HepG2 (cell line): ENCODE measurements around the gene MTCL1. TPM values are rescaled to one million over a fixed set of nuclear protein-coding genes. Genes with fewer than 3 reads are reported as not detected.

ENCODE experiments used
- ATAC-seq: fragments of 200-7000 bp; cut with Tn5 transposase; 3 replicates; pipeline ENCODE4 v1.9.1; 2020; ENCODE audit warnings: mild to moderate bottlenecking, moderate library complexity
- BruUV-seq: library from RNA; stranded (reverse); fragments of 400-500 nt; replicated peaks from 2 replicates; lab custom pipeline; 2021; lab: Mats Ljungman, UMichigan
- CTCF ChIA-PET: fragments of 300-600 bp; formaldehyde crosslinking; extraction: SDS; loops from one replicate; lab custom pipeline; 2021; ENCODE audit warnings: low total read pairs, inconsistent platforms, low intra/inter-chr PET ratio; lab: Yijun Ruan, JAX
- POLR2A ChIA-PET: fragments of 350-600 bp; sonication (Branson Sonifier 250); formaldehyde crosslinking; loops from one replicate; lab custom pipeline; 2020; ENCODE audit warnings: antibody characterized with exemption, inconsistent platforms; lab: Yijun Ruan, JAX
- DNase-seq: peaks from one replicate; pipeline ENCODE4 v3.0.0-alpha.2; 2015; ENCODE audit warnings: low spot score
- FAIRE-seq: peaks from 3 replicates; lab custom pipeline; 2011; peaks lifted over from hg19 to GRCh38; lab: Jason Lieb, UNC
- H2AFZ ChIP-seq: one replicate; pipeline ENCODE4 v1.6.1; 2011; ENCODE audit warnings: low read length, inconsistent platforms
- H3K27ac ChIP-seq: fragments of 300-600 bp; 3 replicates; pipeline ENCODE4 v1.8.0; 2011; ENCODE audit warnings: mixed run types, mild to moderate bottlenecking, mixed read lengths, low read length, inconsistent platforms; ENCODE audit not compliant: insufficient read depth; ENCODE audit errors: extremely low read length
- H3K27me3 ChIP-seq, 2 experiments: fragments of 200-600 bp in 1 of 2; 2 replicates in 1 of 2; 3 replicates in 1 of 2; pipeline versions ENCODE4 v1.6.0 to v1.8.0; 2011; ENCODE audit warnings: low read length in 2 of 2, mild to moderate bottlenecking in 2 of 2, moderate library complexity in 2 of 2, inconsistent platforms in 1 of 2; ENCODE audit not compliant: insufficient read depth in 2 of 2, control insufficient read depth in 1 of 2
- H3K36me3 ChIP-seq, 2 experiments: fragments of 200-600 bp in 1 of 2; replicated peaks in 1 of 2; 2 replicates in 1 of 2; 3 replicates in 1 of 2; pipeline versions ENCODE4 v1.5.1 to v1.8.0; 2011; ENCODE audit warnings: low read length in 2 of 2, inconsistent platforms in 1 of 2; ENCODE audit not compliant: insufficient read depth in 2 of 2, control insufficient read depth in 1 of 2
- H3K4me1 ChIP-seq: 2 replicates; pipeline ENCODE4 v1.5.1; 2012; ENCODE audit warnings: low read length, inconsistent platforms; ENCODE audit not compliant: insufficient read depth
- H3K4me2 ChIP-seq: 2 replicates; pipeline ENCODE4 v1.6.0; 2011; ENCODE audit warnings: low read depth, low read length, inconsistent platforms
- H3K4me3 ChIP-seq, 3 experiments: fragments of 200-600 bp in 1 of 3; sonication (generic), shearing (Covaris generic) in 1 of 3; replicated peaks in 1 of 3; 2 replicates each; pipeline ENCODE4 v1.5.1; 2011 to 2016; ENCODE audit warnings: low read length in 3 of 3, inconsistent platforms in 2 of 3, low read depth in 2 of 3, mild to moderate bottlenecking in 2 of 3, control low read depth in 1 of 3, mixed read lengths in 1 of 3; ENCODE audit not compliant: insufficient read depth in 1 of 3
- H3K79me2 ChIP-seq: one replicate; pipeline ENCODE4 v1.6.1; 2011; ENCODE audit warnings: low read length, inconsistent platforms; ENCODE audit not compliant: insufficient read depth
- H3K9ac ChIP-seq: 2 replicates; pipeline ENCODE4 v1.6.0; 2011; ENCODE audit warnings: mild to moderate bottlenecking, low read depth, low read length, inconsistent platforms; ENCODE audit not compliant: insufficient read depth
- H3K9me3 ChIP-seq: 2 replicates; pipeline ENCODE4 v1.5.1; 2012; ENCODE audit warnings: mild to moderate bottlenecking, low read length
- H4K20me1 ChIP-seq: 2 replicates; pipeline ENCODE4 v1.6.0; 2011; ENCODE audit warnings: inconsistent platforms, mild to moderate bottlenecking, low read length, moderate library complexity; ENCODE audit not compliant: insufficient read depth
- BHLHE40 ChIP-seq: IDR thresholded peaks from 2 replicates; pipeline ENCODE4 v1.6.1; 2011; ENCODE audit warnings: low read length, improper control_type of control experiment
- EEA1 ChIP-seq: sonication (generic); formaldehyde crosslinking; IDR thresholded peaks from 2 replicates; pipeline ENCODE4 v1.5.1; 2020; ENCODE audit warnings: mild to moderate bottlenecking, missing genetic modification reagents, borderline replicate concordance
- FOXA3 ChIP-seq: IDR thresholded peaks from 2 replicates; pipeline ENCODE4 v1.6.1; 2016; ENCODE audit warnings: missing genetic modification reagents, missing compliant biosample characterization
- PLRG1 ChIP-seq: fragments of 450-650 bp; conservative IDR thresholded peaks from 2 replicates; pipeline ENCODE4 v1.6.1; 2016
- ZNF207 ChIP-seq: fragments of 450-650 bp; IDR thresholded peaks from 2 replicates; pipeline ENCODE4 v1.6.1; 2016; ENCODE audit warnings: antibody characterized with exemption, borderline replicate concordance
- ZNF337 ChIP-seq: sonication (generic); formaldehyde crosslinking; IDR thresholded peaks from 2 replicates; pipeline ENCODE4 v1.5.1; 2020; ENCODE audit warnings: missing genetic modification reagents, low read depth, mild to moderate bottlenecking, borderline replicate concordance
- ZNF660 ChIP-seq: sonication (generic); formaldehyde crosslinking; IDR thresholded peaks from 2 replicates; pipeline ENCODE4 v1.5.1; 2020; ENCODE audit warnings: mild to moderate bottlenecking, low read depth, missing genetic modification reagents, borderline replicate concordance
- ZNF772 ChIP-seq: sonication (generic); formaldehyde crosslinking; IDR thresholded peaks from 2 replicates; pipeline ENCODE4 v1.5.0; 2020; ENCODE audit warnings: mild to moderate bottlenecking, missing genetic modification reagents
- WGBS: methylation state at CpG from one replicate; pipeline ENCODE4 v1.1.6; 2017; ENCODE audit warnings: low lambda C conversion rate; 5-methylcytosine and 5-hydroxymethylcytosine counted together
- in situ Hi-C: cut with HindIII; loops from 2 replicates; pipeline ENCODE4 v1.10.0; 2017; ENCODE audit warnings: low pct_unique_long_range_greater_than_20kb; ENCODE audit not compliant: extremely low pct_ligation_motif_present
- intact Hi-C: fragments of 100-400 bp; cut with micrococcal nuclease; formaldehyde crosslinking; loops from one replicate; pipeline ENCODE4 v1.10.0; 2022; ENCODE audit not compliant: unreplicated experiment
- polyA plus RNA-seq, 8 experiments: library from polyadenylated mRNA; depleted of rRNA in 3 of 8; stranded (reverse) in 7 of 8; unstranded in 1 of 8; fragments of >200 nt; fragmentation: Illumina TruSeq in 4 of 8; extraction: Trizol in 4 of 8; gene quantifications; 2 replicates each; pipeline versions ENCODE4 v1.2.1 to v1.2.3, GENCODE V29; 2011 to 2016; ENCODE audit warnings: low read depth in 4 of 8, missing spikeins in 1 of 8, mixed read lengths in 1 of 8; ENCODE audit not compliant: insufficient read depth in 1 of 8
- total RNA-seq, 5 experiments: library from RNA; depleted of rRNA; stranded (reverse); fragments of >200 nt; fragmentation: Illumina TruSeq; extraction: Trizol; gene quantifications; 2 replicates each; pipeline ENCODE4 v1.2.3, GENCODE V29; 2016; ENCODE audit warnings: low read depth in 1 of 5
- TF ChIP-seq, protein P1 (sequence below): sonication (generic); formaldehyde crosslinking; IDR thresholded peaks from 2 replicates; pipeline ENCODE4 v1.5.0; 2020; ENCODE audit warnings: missing genetic modification reagents
- TF ChIP-seq, protein P2 (sequence below): IDR thresholded peaks from 2 replicates; pipeline ENCODE4 v1.4.0; 2020; ENCODE audit warnings: mild to moderate bottlenecking, missing genetic modification reagents

The MTCL1 gene
- total and polyA plus RNA-seq, 2 of the 13 experiments (the other 11 are each of a cell fraction or from before 2014, with no cell fraction given) = 3.1 to 3.2 TPM

DNA sequence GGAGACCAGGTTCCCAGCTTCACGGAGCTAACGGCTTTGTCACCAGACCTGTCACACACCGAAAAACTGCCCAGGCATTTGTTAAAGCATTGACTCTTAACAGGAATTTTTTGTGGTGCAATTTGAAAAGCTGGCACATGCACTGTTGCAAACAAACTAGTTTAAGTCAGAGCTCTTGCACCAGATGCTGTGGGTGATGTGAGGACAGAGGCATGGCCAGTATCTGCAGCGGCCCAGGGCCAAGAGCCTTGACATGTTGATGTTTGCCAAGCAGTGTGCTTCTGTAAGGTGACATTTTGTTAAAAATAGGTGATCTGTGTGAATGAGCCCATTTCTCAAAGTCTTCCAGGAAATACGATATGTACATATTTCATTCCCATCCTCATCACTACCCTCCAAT lies 142.5 kb downstream of the MTCL1 start:
- WGBS = 48% methylated on average over 5 of the region's 5 CpGs
- Histone ChIP-seq H3K4me3 (no peak overlapping the region), H3K4me2 (no peak overlapping the region), H3K36me3 (no peaks in the 10 kb centered on the region), H3K4me1 (no peaks in the 10 kb centered on the region), H3K9ac (no peak overlapping the region), H3K27ac (no peak overlapping the region), H2AFZ (no peak overlapping the region), H3K27me3 (peaks cover 0 to 5% of the 10 kb centered on the region in 2 experiments; a peak in 2 of 5 replicates), H3K79me2 (no peaks in the 10 kb centered on the region), H3K9me3 (no peaks in the 10 kb centered on the region), H4K20me1 (no peaks in the 10 kb centered on the region)
- BruUV-seq = no TSS peak
- ChIA-PET POLR2A (no interaction called here), CTCF (no interaction called here)
- ATAC-seq (no peak), FAIRE-seq (no peak), DNase-seq (no peak)
- intact Hi-C loops (no loop called here), in situ Hi-C loops (no loop called here)
- no peak for TF ChIP-seq ZNF772 (CRISPR knock-in tag)
- TF ChIP-seq BHLHE40 = no peak
- no peak for TF ChIP-seq EEA1 (CRISPR knock-in tag)
- TF ChIP-seq ZNF660 (CRISPR knock-in tag) = no peak
- TF ChIP-seq, protein P1, sequence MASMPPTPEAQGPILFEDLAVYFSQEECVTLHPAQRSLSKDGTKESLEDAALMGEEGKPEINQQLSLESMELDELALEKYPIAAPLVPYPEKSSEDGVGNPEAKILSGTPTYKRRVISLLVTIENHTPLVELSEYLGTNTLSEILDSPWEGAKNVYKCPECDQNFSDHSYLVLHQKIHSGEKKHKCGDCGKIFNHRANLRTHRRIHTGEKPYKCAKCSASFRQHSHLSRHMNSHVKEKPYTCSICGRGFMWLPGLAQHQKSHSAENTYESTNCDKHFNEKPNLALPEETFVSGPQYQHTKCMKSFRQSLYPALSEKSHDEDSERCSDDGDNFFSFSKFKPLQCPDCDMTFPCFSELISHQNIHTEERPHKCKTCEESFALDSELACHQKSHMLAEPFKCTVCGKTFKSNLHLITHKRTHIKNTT = no peak

GRCh38 chr18:8848541-8848940 lies 143.2 kb downstream of the MTCL1 start:
- FAIRE-seq (no peak), ATAC-seq (no peak), DNase-seq (no peak)
- WGBS = 35% methylated on average over 3 of the region's 3 CpGs
- Histone ChIP-seq H3K27ac (no peak overlapping the region), H3K9me3 (no peaks in the 10 kb centered on the region), H3K27me3 (peaks cover 0 to 5% of the 10 kb centered on the region in 2 experiments; a peak in 2 of 5 replicates), H2AFZ (no peak overlapping the region), H3K79me2 (no peaks in the 10 kb centered on the region), H3K4me3 (no peak overlapping the region), H3K36me3 (no peaks in the 10 kb centered on the region), H3K4me2 (no peak overlapping the region), H3K4me1 (no peaks in the 10 kb centered on the region), H4K20me1 (no peaks in the 10 kb centered on the region), H3K9ac (no peak overlapping the region)
- in situ Hi-C loops (no loop called here), intact Hi-C loops (no loop called here)
- TF ChIP-seq FOXA3 (CRISPR knock-in tag) = no peak
- no peak for TF ChIP-seq ZNF337 (CRISPR knock-in tag)
- no peak for TF ChIP-seq PLRG1
- no peak for TF ChIP-seq ZNF207
- TF ChIP-seq, protein P2, sequence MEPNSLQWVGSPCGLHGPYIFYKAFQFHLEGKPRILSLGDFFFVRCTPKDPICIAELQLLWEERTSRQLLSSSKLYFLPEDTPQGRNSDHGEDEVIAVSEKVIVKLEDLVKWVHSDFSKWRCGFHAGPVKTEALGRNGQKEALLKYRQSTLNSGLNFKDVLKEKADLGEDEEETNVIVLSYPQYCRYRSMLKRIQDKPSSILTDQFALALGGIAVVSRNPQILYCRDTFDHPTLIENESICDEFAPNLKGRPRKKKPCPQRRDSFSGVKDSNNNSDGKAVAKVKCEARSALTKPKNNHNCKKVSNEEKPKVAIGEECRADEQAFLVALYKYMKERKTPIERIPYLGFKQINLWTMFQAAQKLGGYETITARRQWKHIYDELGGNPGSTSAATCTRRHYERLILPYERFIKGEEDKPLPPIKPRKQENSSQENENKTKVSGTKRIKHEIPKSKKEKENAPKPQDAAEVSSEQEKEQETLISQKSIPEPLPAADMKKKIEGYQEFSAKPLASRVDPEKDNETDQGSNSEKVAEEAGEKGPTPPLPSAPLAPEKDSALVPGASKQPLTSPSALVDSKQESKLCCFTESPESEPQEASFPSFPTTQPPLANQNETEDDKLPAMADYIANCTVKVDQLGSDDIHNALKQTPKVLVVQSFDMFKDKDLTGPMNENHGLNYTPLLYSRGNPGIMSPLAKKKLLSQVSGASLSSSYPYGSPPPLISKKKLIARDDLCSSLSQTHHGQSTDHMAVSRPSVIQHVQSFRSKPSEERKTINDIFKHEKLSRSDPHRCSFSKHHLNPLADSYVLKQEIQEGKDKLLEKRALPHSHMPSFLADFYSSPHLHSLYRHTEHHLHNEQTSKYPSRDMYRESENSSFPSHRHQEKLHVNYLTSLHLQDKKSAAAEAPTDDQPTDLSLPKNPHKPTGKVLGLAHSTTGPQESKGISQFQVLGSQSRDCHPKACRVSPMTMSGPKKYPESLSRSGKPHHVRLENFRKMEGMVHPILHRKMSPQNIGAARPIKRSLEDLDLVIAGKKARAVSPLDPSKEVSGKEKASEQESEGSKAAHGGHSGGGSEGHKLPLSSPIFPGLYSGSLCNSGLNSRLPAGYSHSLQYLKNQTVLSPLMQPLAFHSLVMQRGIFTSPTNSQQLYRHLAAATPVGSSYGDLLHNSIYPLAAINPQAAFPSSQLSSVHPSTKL = no peak
- BruUV-seq = no TSS peak
- POLR2A ChIA-PET = no interaction called here
- CTCF ChIA-PET = no interaction called here
